ENCODE measurements around the gene TEX14.
A peak's percentile ranks its signal among the peaks of the same experiment; 100 is the strongest.

Gene TEX14

GRCh38 chr17:58648236-58648635 lies 43.6 kb downstream of the TEX14 start:
- DNase-seq: no peak

- no peak for DNase-seq
Measured at GRCh38 chr17:58643147-58643546, 48.7 kb downstream of the TEX14 start.

DNA sequence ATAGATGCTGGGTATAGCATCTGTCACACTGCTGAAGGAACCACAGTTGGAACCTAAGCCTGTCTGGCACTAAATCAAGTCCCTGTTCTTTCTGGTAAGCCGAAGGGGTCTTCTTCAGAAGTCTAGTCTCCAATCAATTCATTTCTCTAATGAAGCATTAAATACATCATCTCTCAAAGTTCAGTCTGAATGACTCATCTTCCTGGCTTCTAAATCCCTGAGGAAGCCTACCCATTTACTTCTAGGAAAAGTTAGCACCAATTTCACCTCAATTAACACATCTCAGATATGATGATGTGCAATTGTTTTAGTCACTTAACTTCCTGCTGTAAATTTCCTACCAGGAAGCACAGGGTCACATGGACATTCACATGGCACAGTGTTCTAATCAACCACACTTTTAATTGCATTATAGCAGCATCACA lies 49.9 kb downstream of the TEX14 start:
- no peak for DNase-seq

- no peak for DNase-seq
Measured at GRCh38 chr17:58640202-58640601, 51.6 kb downstream of the TEX14 start.

GRCh38 chr17:58639681-58640080 lies 52.2 kb downstream of the TEX14 start:
- DNase-seq: no peak

- no peak for DNase-seq
Measured at GRCh38 chr17:58637011-58637570, 54.8 kb downstream of the TEX14 start.

DNA sequence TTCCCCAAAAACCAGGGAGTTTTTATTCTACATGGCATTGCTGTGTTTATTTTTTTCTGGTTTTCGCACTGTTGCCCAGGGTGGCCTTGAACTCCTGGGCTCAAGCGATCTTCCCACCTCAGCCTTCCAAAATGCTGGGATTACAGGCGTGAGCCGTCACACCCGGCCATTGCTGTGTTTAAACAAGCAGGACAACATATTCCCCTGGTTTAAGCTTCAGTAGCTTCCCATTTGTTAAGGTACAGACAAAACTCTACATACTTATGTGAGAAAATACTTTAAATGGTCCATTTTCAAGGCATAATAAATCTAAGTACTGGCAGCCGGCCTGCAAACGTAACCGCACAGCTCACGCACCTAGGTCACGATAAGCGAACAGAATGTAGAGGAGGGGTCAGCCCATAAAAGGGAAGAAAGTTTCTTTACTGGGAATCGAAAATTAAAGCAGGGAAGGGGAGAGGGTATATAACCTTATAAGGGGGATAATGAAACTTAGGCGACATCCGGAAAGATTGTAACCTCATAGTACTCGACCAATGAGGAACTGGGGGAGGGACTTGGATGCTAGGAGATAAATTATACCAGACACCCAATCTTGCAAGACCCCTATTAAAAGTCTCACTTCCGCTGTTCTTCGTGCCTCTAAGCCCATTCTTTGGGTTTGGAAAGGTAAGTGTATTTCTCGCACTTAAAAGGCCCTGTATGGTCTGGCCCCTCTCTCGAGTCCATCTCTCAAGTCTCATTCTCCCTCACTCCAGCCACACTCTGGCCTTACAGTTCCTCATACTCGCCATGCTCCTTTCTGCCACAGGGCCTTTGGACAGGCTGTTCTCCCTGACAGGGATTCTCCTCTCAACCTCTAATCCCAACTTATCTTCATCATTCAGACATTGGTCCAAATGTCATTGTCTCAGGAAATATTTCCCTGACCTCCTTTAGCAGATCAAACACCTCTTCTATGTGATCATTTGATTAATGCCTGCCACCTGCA lies 59.2 kb downstream of the TEX14 start:
- DNase-seq: no peak

- DNase-seq: peak; percentile 98
Measured at GRCh38 chr17:58631523-58632323, 60.1 kb downstream of the TEX14 start.

- DNase-seq: peak; percentile 22
Measured at GRCh38 chr17:58630883-58631522, 60.8 kb downstream of the TEX14 start.

GRCh38 chr17:58626905-58627304 lies 64.9 kb downstream of the TEX14 start:
- DNase-seq: no peak

DNA sequence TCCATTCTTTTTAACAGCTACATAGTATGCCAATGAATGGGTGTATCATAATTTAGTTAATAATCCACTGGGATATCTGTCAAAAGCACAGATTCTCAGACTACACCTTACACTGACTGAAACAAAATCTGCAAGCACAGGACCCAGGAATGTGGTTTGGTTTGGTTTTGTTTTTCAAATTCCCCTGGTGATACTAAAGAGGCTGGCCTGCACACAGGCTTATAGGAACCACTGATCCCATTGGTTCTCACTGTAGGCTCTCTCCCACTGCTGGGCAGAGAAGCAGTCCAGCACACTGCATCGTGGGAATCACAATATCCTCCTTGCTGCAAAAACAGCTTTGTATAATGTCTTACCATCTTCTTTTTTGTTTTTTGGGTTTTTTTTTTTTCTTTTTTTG lies 67.1 kb downstream of the TEX14 start:
- DNase-seq: no peak

- no peak for DNase-seq
Measured at GRCh38 chr17:58621174-58621573, 70.7 kb downstream of the TEX14 start.

DNA sequence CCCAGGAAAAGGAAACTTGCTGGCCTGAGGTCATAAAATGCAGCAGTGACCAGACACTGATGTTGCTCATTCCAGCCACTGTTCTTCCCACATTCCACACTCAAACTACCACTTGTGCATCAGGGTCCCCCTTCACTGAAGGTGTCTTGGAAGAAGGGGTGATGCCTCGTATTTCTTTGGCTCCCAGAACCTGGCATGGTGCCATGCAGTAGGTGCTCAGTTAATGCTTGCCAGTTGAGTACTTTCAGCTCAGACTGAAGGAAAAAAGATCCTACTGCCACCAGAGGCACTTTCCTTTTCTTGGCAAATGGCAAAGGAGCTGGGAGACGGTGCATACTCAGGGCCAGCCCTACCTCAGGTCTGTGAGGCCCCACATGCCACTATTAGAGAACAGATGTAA lies 73.5 kb downstream of the TEX14 start:
- no peak for DNase-seq

GRCh38 chr17:58617563-58617962 lies 74.3 kb downstream of the TEX14 start:
- DNase-seq: no peak

DNA sequence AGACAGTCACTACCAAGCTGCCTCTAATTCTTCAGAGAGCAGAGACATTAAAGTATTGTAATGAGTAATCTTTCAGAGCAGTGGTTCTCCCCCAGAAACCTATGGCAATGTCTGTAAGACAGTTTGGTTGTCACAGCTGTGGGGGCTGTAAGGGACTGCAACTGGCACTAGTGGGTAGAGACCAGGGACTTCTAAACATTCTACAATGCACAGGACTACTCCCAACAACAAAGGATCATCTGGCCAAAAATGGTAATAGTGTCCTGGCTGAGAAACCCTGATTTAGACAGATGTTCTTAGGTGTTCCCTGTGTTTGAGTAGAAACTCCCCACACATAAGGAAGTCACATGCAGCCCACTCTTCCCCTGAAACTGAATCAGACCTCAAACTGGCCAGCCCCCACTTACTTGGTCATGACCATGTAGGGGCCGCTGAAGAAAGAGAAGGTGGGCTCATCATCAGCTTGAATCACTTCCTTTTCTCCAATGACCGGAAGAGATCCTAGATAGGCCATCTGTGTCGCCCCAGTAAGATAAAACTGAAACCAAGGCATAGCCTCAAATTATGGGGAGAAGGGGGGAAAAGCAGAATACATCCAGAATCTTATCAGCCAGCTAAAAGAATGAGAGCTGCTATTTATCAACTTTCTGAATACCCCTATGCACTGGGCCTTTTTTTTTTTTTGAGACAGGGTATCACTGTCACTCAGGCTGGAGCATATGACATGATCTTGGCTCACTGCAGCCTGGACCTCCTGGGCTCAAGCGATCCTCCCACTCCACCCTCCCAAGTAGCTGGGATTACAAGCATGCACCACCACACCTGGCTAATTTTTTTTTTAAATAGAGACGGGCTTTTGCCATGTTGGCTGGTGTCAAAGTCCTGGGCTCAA lies 75.8 kb downstream of the TEX14 start:
- no peak for DNase-seq

DNA sequence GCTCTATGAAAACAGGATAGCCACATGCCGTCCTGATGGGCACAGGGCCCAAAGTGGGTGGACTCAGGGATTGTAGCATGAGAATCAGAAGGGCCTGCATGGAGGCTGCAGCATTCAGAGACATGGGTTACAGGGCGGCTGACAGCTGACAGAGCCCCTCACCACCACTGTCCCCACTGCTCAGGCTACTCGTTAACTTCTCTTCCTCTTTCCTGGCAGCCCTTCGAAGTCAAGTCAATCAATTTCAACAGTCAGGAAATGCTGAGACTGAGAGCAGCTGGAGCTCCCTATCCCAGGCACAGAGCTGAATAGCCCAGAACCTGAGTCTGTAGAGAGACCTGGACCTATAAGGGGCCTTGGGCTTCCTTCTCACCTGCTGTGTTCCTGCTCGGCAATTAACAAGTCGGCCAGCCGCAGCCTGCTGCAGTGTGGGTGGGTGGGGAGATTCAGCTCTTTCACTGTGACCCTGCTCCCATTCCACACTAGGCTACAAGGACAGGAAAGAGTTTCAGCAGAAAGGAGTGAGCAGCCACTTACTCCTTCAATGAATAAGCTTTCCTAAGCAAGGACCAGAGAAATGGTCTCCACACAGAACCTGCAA lies 76.9 kb downstream of the TEX14 start:
- no peak for DNase-seq

DNA sequence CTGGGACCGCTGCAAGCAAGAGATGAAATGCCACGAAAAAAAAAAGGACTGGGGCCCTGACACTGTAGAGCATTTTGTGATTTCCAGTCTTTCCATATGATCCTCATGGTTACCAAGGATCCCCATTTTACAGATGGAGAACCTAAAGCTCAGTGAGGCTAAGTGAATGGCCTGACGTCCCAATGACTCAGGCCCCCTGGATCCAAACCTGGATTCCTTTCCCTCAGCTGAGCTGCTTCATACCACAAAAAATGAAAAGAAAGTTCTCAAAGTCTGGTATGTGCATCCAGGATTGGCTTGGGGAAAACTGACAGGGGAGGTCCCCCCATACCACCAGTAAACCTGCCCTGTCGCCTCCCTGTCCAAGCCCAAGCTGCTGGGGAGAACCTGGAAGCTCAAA lies 80.5 kb downstream of the TEX14 start:
- no peak for DNase-seq

GRCh38 chr17:58606934-58607333 lies 84.9 kb downstream of the TEX14 start:
- no peak for DNase-seq

GRCh38 chr17:58605986-58606385 lies 85.9 kb downstream of the TEX14 start:
- DNase-seq: no peak

DNA sequence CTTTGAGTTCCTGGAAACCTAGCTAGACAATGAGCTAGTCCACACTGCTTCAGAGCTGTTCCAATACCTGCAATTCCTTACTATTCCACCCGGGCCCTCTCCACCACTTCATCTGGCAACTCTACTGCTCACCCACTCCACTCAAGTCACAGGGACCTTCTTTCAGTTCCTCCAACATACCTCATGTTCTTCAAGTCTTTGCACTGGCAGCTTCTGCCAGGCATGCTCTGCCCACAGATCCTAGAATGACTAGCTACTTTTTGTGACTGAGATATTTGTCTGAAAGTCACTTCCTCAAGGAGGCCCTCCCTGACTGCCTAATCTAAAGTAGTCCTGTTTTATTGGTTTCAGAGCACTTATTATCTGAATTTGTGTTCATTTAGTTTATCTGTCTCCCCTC lies 86.4 kb downstream of the TEX14 start:
- DNase-seq: no peak

- DNase-seq: no peak
Measured at GRCh38 chr17:58601976-58602375, 89.9 kb downstream of the TEX14 start.

GRCh38 chr17:58597371-58597770 lies 94.5 kb downstream of the TEX14 start:
- no peak for DNase-seq

Measured in NCI-H510A treated with DMSO at 0.1 percent for 48 hours (cell line).